ENCODE results near the gene NANOS3.

The NANOS3 gene

GRCh38 chr19:13885826-13886365, 9.0 kb downstream of the NANOS3 start:
- no peak for DNase-seq (ENCODE audit: low read depth)

- DNase-seq (ENCODE audit: low read depth) = no peak
These were observed 10.1 kb downstream of the NANOS3 start for GRCh38 chr19:13887018-13887436.

GRCh38 chr19:13887517-13887916, 10.6 kb downstream of the NANOS3 start:
- peak; percentile 48 for DNase-seq (ENCODE audit: low read depth)

GRCh38 chr19:13888281-13888680, 11.3 kb downstream of the NANOS3 start:
- no peak for DNase-seq (ENCODE audit: low read depth)

- no peak for DNase-seq (ENCODE audit: low read depth)
These were observed 13.2 kb downstream of the NANOS3 start for GRCh38 chr19:13890136-13890535.

GRCh38 chr19:13892870-13893269, 15.9 kb downstream of the NANOS3 start:
- DNase-seq (ENCODE audit: low read depth) = no peak

- no peak for DNase-seq (ENCODE audit: low read depth)
These were observed 17.6 kb downstream of the NANOS3 start for GRCh38 chr19:13894552-13894951.

- DNase-seq (ENCODE audit: low read depth) = no peak
These were observed 19.3 kb downstream of the NANOS3 start for GRCh38 chr19:13896227-13896626.

GRCh38 chr19:13899393-13899792, 22.5 kb downstream of the NANOS3 start:
- DNase-seq (ENCODE audit: low read depth) = no peak

- no peak for DNase-seq (ENCODE audit: low read depth)
These were observed 23.1 kb downstream of the NANOS3 start for GRCh38 chr19:13899912-13900584.

GRCh38 chr19:13902993-13903555, 26.1 kb downstream of the NANOS3 start:
- DNase-seq (ENCODE audit: low read depth) = no peak

- DNase-seq (ENCODE audit: low read depth) = peak; percentile 69
These were observed 28.9 kb downstream of the NANOS3 start, which contains the start of the genes BRME1 and CC2D1A for GRCh38 chr19:13905634-13906520. Gene BRME1, minus strand, starts transcription at chr19:13906117. Its CDS starts 1,225 bp downstream, at chr19:13904892. Gene CC2D1A, plus strand, starts transcription at chr19:13906201. Its CDS starts 241 bp downstream, at chr19:13906442.

GRCh38 chr19:13906521-13906904, 29.6 kb downstream of the NANOS3 start:
- no peak for DNase-seq (ENCODE audit: low read depth)

- no peak for DNase-seq (ENCODE audit: low read depth)
These were observed 30.0 kb downstream of the NANOS3 start for GRCh38 chr19:13906910-13907309.

GRCh38 chr19:13908674-13909073, 31.7 kb downstream of the NANOS3 start:
- DNase-seq (ENCODE audit: low read depth) = no peak

GRCh38 chr19:13909430-13909829, 32.5 kb downstream of the NANOS3 start:
- no peak for DNase-seq (ENCODE audit: low read depth)

- no peak for DNase-seq (ENCODE audit: low read depth)
These were observed 36.4 kb downstream of the NANOS3 start for GRCh38 chr19:13913352-13913751.

- DNase-seq (ENCODE audit: low read depth) = no peak
These were observed 37.8 kb downstream of the NANOS3 start for GRCh38 chr19:13914777-13915176.

GRCh38 chr19:13917888-13918406, 41.0 kb downstream of the NANOS3 start:
- DNase-seq (ENCODE audit: low read depth) = no peak

- no peak for DNase-seq (ENCODE audit: low read depth)
These were observed 41.9 kb downstream of the NANOS3 start for GRCh38 chr19:13918726-13919411.

GRCh38 chr19:13920524-13920923, 43.6 kb downstream of the NANOS3 start:
- DNase-seq (ENCODE audit: low read depth) = no peak
